Measurements from ENCODE around the gene C19orf25. TPM values are rescaled to one million over a fixed set of nuclear protein-coding genes. Genes with fewer than 3 reads are reported as not detected.

Gene C19orf25
- total and polyA plus RNA-seq, 10 of the 15 experiments (the other 5 are each of a cell fraction or from before 2014, with no cell fraction given) = 1.2 to 67.0 (median 25.6) TPM

DNA sequence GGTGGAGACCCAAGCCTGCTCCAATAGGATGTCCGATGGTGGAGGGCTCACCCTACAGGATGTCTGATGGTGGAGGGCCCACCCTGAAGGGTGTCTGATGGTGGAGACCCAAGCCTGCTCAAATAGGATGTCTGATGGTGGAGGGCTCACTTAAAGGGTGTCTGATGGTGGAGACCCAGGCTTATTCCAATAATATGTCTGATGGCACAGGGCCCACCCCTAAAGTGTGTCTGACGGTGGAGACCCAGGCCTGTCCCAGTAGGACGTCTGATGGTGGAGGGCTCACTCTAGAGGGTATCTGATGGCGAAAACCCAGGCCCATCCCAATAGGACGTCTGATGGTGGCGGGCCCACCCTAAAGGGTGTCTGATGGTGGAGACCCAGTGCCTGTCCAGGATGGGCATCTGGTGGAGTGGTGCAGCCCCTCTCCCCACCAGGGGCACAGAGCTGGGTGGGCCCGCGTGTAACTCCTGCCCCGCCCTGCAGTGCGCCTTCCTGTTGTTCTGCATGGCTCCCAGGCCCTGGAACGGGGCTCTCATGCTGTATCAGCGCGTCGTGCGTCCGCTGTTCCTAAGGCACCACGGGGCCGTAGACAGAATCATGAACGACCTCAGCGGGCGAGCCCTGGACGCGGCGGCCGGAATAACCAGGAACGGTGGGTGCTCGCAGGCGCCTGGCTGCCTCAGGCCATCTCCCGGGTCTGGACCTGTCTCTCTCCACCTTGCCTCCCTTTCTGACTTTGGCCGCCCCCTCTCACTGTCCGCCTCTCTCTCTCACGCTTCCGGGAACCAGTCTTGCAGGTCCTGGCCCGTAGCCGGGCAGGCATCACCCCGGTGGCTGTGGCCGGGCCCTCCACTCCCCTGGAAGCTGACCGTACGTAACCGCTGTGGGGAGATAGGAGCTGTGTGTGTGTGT is 17.0 kb upstream of the C19orf25 start:
- no peak overlapping the region for H3K4me2 ChIP-seq (ENCODE audit: control insufficient read depth, insufficient read depth)
- no peaks in the 10 kb centered on the region for H3K36me3 ChIP-seq (ENCODE audit: control insufficient read depth in 2 of 2, insufficient read depth in 2 of 2, low read length in 1 of 2)
- H2AFZ ChIP-seq (ENCODE audit: control insufficient read depth, low read depth, low read length) = no peak overlapping the region
- H3K27me3 ChIP-seq (replicated peaks in 1 of 2; ENCODE audit: control insufficient read depth in 2 of 2, insufficient read depth in 2 of 2, low read length in 1 of 2) = no peaks in the 10 kb centered on the region; a peak in 1 of 4 replicates
- DNase-seq (ENCODE audit: low read depth, low spot score) (no peak), FAIRE-seq (no peak), ATAC-seq (no peak)
- no TSS peak for BruUV-seq (replicated peaks)
- ChIA-PET SMC1A (ENCODE audit: uncharacterized antibody, unreplicated experiment) (no interaction called here), CTCF (interaction anchor here (1.2 kb wide), 1 partner anchor 13 kb away, joined by 5 read pairs; no protein-coding TSS in a partner anchor), RAD21 (ENCODE audit: unreplicated experiment) (no interaction called here), POLR2A (no interaction called here)
- no peaks in the 10 kb centered on the region for H4K20me1 ChIP-seq (ENCODE audit: control insufficient read depth, insufficient read depth)
- no peaks in the 10 kb centered on the region for H3K9me3 ChIP-seq (replicated peaks; ENCODE audit: control insufficient read depth, insufficient read depth, low read length)
- no peak overlapping the region for H3K4me3 ChIP-seq
- H3K27ac ChIP-seq (ENCODE audit: control insufficient read depth, insufficient read depth) = no peak overlapping the region
- no peak overlapping the region for H3K9ac ChIP-seq (ENCODE audit: control insufficient read depth, insufficient read depth, low read length)
- in situ Hi-C loops (cut with MboI) (no loop called here), intact Hi-C loops (cut with micrococcal nuclease; ENCODE audit: unreplicated experiment) (no loop called here)
- WGBS (ENCODE audit: insufficient coverage, insufficient replicate concordance, low lambda C conversion rate, missing lambda C conversion rate) = 77% methylated on average over 40 of the region's 40 CpGs
- no peaks in the 10 kb centered on the region for H3K4me1 ChIP-seq (ENCODE audit: control insufficient read depth, insufficient read depth, low read length)
- no peaks in the 10 kb centered on the region for H3K79me2 ChIP-seq (ENCODE audit: control insufficient read depth, insufficient read depth, low read length)
- TF ChIP-seq EGR1 (IDR thresholded peaks at IDR 0.05; ENCODE audit: borderline replicate concordance in 1 of 2, low read depth in 2 of 2, low read length in 2 of 2) = no peak
- no peak for TF ChIP-seq SPI1 (IDR thresholded peaks at IDR 0.05; ENCODE audit: borderline replicate concordance, insufficient read depth, low read depth, low read length)
- TF ChIP-seq ETV6 (conservative IDR thresholded peaks at IDR 0.05 in 1 of 2, IDR thresholded peaks at IDR 0.05 in 1 of 2; ENCODE audit: borderline replicate concordance in 1 of 2, low read depth in 1 of 2) = no peak
- no peak for TF ChIP-seq FOS (IDR thresholded peaks at IDR 0.05; ENCODE audit: borderline replicate concordance, extremely low read depth, insufficient read length)
- TF ChIP-seq RFX5 (IDR thresholded peaks at IDR 0.05; ENCODE audit: low read depth, low read length) = no peak
- no peak for TF ChIP-seq IRF4 (IDR thresholded peaks at IDR 0.05; ENCODE audit: low read depth, low read length)
- TF ChIP-seq DPF2 (IDR thresholded peaks at IDR 0.05) = no peak
- no peak for TF ChIP-seq CUX1 (IDR thresholded peaks at IDR 0.05; ENCODE audit: insufficient replicate concordance, low read depth, low read length)
- no peak for TF ChIP-seq KLF5 (IDR thresholded peaks at IDR 0.05; ENCODE audit: partially characterized antibody)
- TF ChIP-seq CREM (IDR thresholded peaks at IDR 0.05; ENCODE audit: low read depth) = no peak
- no peak for TF ChIP-seq PBX3 (IDR thresholded peaks at IDR 0.05; ENCODE audit: insufficient replicate concordance, low read depth, low read length)
- TF ChIP-seq IRF3 (IDR thresholded peaks at IDR 0.05) = no peak
- TF ChIP-seq CBX5 (IDR thresholded peaks at IDR 0.05; ENCODE audit: low read depth) = no peak
- TF ChIP-seq BRCA1 (IDR thresholded peaks at IDR 0.05; ENCODE audit: low read depth, low read length) = no peak
- TF ChIP-seq STAT1 (conservative IDR thresholded peaks at IDR 0.05) = no peak

Measured in GM12878 (cell line).